Activated CD4-positive, alpha-beta T cell treated with anti-CD3 and anti-CD28 coated beads, Interleukin-2, amount 50 U/mL, for 16 hours (primary cell): Measurements from ENCODE around the gene BAZ1A.
"Not testable (repeated sequence)": the region's sequence is repeated elsewhere in the genome, so short reads cannot be mapped to it uniquely, and the experiment has no call there.

Source experiments
- DNase-seq: peaks from one replicate; pipeline ENCODE4 v3.0.0-alpha.2; 2020

The BAZ1A gene

GRCh38 chr14:34851395-34851794 is 23.8 kb downstream of the BAZ1A start:
- no peak for DNase-seq

- DNase-seq, result no peak
These were observed 29.3 kb downstream of the BAZ1A start for GRCh38 chr14:34845869-34846268.

GRCh38 chr14:34843011-34843554 is 32.1 kb downstream of the BAZ1A start:
- DNase-seq, result peak; percentile 89

- DNase-seq, result no peak
These were observed 37.3 kb downstream of the BAZ1A start for GRCh38 chr14:34837801-34838322.

- no peak for DNase-seq
These were observed 39.8 kb downstream of the BAZ1A start for GRCh38 chr14:34835312-34835711.

- no peak for DNase-seq
These were observed 41.3 kb downstream of the BAZ1A start for GRCh38 chr14:34833549-34834523.

- no peak for DNase-seq
These were observed 48.5 kb downstream of the BAZ1A start for GRCh38 chr14:34826661-34827060.

- no peak for DNase-seq
These were observed 50.3 kb downstream of the BAZ1A start for GRCh38 chr14:34824826-34825225.

GRCh38 chr14:34824256-34824655 is 50.9 kb downstream of the BAZ1A start:
- no peak for DNase-seq

- no peak for DNase-seq
These were observed 57.4 kb downstream of the BAZ1A start for GRCh38 chr14:34817768-34818167.

GRCh38 chr14:34810028-34810427 is 65.1 kb downstream of the BAZ1A start:
- no peak for DNase-seq

GRCh38 chr14:34806257-34806656 is 68.9 kb downstream of the BAZ1A start:
- DNase-seq, result no peak

- DNase-seq, result no peak
These were observed 70.2 kb downstream of the BAZ1A start for GRCh38 chr14:34804933-34805332.

GRCh38 chr14:34798861-34799260 is 76.3 kb downstream of the BAZ1A start:
- DNase-seq, result not testable (repeated sequence)

- DNase-seq, result no peak
These were observed 77.2 kb downstream of the BAZ1A start for GRCh38 chr14:34797747-34798583.

GRCh38 chr14:34796902-34797301 is 78.3 kb downstream of the BAZ1A start:
- DNase-seq, result no peak

- no peak for DNase-seq
These were observed 80.2 kb downstream of the BAZ1A start for GRCh38 chr14:34794941-34795340.

- no peak for DNase-seq
These were observed 80.9 kb downstream of the BAZ1A start for GRCh38 chr14:34794217-34794616.

GRCh38 chr14:34792598-34792997 is 82.6 kb downstream of the BAZ1A start:
- DNase-seq, result no peak

GRCh38 chr14:34785223-34786006 is 89.7 kb downstream of the BAZ1A start:
- DNase-seq, result no peak

GRCh38 chr14:34782031-34782430 is 93.1 kb downstream of the BAZ1A start:
- DNase-seq, result no peak

GRCh38 chr14:34781242-34781641 is 93.9 kb downstream of the BAZ1A start:
- DNase-seq, result peak; percentile 48
